Colon (tissue), 2 donors: ENCODE results near the gene SRSF7.

Experiments
- FAIRE-seq: peaks from 2 replicates; lab custom pipeline; 2012; peaks lifted over from hg19 to GRCh38; lab: Jason Lieb, UNC
- donor health status: control.
- donor health status: control.

The SRSF7 gene

GRCh38 chr2:38701542-38701941 lies 49.6 kb downstream of the SRSF7 start:
- FAIRE-seq: no peak

- no peak for FAIRE-seq
Measured at GRCh38 chr2:38700881-38701458, 50.2 kb downstream of the SRSF7 start.

- no peak for FAIRE-seq
Measured at GRCh38 chr2:38700113-38700785, 50.9 kb downstream of the SRSF7 start.

GRCh38 chr2:38698467-38699003 lies 52.6 kb downstream of the SRSF7 start:
- FAIRE-seq: no peak

- FAIRE-seq: no peak
Measured at GRCh38 chr2:38697116-38697840, 53.9 kb downstream of the SRSF7 start.
